NCI-H2029 (cell line): ENCODE measurements around the gene GSTA4.

Experiments used
- DNase-seq: peaks from one replicate; lab custom pipeline; 2025; lab: John Stamatoyannopoulos, UW

GSTA4 gene

DNA sequence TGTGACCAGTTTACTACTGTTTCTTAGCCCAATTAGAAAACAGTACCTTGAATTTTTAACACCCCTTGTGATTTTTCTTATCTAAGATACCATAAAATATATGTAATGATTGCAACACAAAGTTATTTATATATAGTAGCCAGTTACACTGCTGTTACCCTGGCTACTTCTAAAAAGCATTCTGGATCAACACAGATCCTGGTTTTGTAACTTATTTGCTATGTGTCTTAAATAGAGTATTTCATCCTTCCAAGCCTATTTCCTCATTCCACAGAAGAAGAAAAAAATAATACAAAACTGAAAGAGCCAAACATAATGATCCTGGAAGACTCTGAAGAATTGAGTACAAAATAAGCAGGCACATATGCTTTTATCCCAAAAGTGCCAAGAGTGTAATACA lies 19.0 kb upstream of the GSTA4 start:
- DNase-seq = no peak

DNA sequence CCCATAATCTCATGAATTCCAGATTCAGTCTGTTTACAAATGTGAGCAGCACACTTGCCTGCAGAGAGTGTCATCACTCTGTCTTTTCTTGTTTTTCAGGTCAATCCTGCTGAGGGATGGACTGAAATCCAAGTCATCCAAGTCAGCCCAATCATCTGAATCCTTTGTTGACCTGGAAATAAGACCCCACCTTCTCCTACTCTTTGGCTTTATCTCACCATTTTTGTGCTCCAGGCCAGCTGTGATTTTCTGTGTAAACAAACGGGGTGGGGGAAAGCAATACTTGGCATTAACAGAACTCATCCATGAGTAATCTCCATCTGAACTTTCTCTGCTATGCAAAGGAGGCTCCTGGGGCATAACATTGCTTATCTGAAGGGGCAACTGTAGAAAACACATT lies 16.9 kb upstream of the GSTA4 start:
- no peak for DNase-seq

DNA sequence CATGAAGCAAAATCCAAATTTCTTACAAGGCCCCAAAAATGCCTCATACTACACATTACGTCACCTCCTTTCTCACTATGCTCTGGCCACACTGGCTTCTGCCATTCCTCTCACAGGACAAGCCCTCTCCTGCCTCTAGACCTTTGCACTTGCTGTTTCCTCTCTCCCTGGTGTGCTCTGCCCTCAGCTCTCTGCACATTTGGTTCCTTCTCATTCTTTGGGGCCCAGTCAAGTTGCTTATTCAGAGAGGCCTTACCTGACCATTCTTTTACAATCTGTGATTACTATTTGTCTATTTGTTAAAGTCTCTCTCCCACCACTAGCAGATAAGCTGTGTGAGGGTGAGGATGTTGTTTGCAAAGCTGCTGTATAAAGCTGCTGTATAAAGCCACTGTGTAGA lies 15.4 kb upstream of the GSTA4 start:
- no peak for DNase-seq

DNA sequence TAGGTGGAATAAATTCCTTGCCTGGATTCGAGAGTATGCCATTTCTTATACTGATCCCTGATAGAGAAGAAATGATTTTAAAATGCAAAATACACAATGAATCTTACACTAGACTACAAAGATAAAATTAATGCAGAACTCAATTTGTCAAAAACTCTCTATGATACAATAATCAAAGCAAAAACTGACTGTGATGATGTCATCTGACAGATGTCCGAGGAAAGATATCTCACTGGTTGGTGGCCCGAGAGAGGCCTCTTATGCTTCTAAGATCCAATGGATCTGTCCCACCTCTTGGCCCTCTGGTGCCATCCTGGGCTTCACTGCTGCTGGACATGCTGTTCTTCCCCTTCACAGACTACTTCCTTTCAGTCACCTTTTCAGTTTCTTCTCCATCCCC lies 14.4 kb upstream of the GSTA4 start:
- DNase-seq = no peak

DNA sequence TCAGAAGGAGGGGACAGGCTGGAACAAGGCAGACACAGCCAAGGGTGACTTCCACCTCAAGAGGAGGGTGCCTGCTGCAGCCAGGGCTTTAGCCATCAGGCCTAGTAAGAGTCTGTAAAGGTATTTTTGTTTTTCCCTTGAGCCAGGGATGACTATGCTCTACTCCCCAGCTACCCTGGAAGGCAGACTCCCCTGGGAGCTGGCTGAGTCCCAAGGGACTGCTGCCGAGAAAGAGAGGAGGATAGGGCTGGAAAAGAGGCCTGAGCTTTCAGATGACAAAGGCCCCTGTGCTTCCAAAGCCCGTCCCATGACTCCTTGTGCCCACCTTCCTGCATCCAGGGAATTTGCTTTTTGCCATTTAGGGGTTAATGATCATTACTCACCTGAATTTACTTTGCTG lies 14.0 kb upstream of the GSTA4 start:
- no peak for DNase-seq

DNA sequence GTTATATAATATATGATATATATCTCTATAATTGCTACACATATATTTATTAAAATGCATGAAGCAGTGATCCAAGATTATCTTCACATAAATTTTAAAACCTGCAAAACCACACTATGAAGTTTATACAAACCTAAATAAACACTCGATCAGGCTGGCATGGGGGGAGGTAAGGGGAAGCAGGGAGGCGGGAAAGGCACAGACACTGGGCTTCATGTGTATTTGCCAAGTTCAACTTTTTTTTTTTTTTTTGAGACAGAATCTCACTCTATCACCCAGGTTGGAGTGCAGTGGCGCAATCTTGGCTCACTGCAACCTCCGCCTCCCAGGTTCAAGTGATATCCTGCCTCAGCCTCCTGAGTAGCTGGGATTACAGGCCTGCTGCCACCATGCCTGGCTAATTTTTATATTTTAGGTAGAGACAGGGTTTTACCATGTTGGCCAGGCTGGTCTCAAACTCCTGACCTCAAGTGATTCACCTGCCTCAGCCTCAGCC lies 13.2 kb upstream of the GSTA4 start:
- DNase-seq = peak; percentile 13

DNA sequence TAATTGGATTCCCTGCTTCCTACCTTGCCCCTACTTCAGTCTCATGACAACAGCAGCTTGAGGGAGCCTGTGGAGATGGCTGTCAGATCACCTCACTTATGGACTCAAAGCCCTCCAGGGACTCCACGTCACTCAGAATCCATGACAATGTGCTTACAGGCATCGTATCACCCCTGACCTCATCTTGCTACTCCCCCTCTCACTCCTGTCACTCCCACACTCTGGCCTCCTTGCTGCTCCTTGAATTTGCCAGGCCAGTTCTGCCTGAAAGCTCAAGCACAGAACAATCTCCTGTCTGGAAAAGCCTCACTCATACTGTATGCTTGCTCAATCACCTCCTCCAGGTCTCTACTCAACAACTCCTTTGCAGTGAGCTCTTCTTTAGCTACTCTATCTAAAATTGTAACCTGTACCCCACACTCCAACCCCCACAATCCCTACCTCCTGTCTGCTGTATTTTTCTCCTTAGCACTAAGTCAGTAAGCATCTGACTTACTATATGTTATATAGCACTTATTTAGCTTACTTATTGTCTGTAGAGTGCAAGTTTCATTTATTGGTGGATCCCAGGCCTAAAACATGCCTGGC lies 10.7 kb upstream of the GSTA4 start:
- DNase-seq = no peak

DNA sequence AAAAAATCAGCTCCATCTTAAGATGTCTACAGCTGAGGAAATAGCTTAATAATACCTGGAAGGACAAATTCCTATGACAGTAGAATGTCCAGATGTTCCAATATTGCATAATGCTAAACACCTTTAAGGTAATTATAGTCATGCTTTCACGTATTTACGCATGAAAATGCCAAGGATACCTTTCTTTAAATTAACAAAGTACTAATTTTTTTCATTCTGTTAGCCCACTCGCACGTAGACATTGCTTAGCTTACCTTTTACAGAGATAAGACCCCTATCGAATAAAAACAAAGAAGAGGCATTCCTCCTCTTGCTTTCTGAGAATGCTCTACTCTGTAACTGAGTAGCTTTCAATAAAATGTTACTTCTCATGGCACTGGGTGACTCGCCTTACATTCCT lies 4.4 kb upstream of the GSTA4 start:
- no peak for DNase-seq

DNA sequence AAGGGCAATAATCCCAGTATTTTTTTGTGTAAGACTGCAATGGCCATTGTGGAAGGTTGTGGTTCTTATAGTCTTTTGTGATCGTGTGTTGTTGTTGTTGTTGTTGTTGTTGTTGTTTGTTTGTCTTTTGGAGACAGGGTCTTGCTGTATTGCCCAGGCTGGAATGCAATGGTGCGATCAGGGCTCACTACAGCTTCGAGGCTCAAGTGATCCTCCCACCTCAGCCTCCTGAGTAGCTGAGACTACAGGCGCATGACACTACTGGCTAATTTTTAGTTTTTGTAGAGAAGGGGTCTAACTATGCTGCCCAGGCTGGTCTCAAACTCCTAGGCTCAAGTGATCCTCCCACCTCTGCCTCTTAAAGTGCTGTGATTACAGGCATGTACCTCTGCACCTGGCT lies 3.5 kb upstream of the GSTA4 start:
- DNase-seq = no peak

DNA sequence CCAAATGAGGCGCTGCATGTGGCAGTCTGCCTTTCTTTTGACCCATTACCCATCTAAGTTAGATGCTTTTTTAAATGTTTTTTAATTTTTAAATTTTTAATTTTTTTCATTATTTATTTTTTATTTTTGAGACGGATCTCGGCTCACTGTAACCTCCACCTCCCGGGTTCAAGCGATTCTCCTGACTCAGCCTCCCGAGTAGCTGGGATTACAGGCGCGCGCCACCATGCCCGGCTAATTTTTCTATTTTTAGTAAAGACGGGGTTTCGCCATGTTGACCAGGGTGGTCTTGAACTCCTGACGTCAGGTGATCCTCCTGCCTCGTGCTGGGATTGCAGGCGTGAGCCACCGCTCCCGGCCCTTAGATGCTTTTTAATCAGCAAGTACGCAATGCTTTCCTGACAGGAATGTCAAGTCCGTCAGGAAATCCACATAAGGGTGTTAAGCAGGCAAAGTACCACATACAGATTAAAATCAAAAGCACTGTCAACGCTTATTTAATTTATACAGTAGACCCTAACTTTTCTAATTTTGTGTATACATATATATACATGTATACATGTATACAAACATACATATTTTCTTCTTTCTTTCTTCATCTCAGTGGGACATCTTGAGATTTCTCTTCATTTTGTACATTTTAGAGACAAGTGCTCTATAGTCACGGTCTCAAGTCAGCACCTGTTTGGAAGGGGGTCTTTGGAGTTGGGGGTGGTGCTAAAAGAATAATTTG lies 995 bp upstream of the GSTA4 start:
- DNase-seq = peak; percentile 49

DNA sequence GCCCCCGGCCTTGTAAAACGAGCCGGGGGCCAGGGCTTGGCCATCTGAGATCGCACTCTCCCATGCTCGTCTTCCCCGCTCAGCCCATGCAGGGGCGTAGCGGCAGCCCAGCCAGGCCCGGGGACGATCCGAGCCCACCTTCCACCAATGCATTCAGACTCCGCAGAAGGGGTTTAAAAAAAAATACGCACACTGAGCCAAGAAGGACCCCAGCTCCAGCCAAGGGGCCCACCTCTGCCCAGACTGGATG lies 320 bp downstream of the GSTA4 start:
- no peak for DNase-seq

DNA sequence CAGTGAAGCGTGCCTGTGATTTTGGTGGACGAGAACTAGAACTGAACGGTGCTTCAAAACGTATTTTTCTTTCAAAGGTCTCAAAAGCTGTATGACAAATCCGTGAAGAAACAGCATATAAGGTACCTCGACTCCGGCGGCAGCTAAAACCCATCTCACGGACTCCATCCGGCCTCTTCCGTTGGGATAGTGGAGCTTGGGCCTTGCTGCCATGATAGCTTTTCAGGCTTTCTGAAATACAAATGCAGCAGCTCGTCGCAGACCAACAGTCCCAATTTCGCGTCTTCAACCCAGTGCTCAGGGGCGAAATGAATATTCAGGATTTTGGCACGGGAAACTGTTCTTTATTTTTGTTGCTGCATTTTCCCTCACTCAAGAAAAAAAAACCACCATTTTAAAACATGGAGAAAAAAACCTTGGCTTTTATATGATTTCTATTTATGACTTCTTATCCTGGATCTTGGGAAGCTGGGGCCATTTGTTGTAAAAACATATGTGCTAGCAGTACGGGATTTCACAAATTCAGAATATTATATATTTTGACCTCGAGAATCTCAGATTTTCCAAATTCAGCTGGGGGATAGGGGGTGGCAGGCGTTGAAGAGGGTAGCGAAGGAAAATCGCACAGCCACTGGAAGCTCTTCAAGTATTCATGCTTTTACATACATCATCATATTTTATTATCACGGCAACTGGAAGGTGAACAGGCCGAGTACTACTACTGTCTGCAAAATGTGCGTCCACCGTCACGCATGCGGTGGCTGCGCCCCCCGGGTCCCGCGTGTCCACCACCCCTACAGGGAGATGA lies 849 bp downstream of the GSTA4 start:
- DNase-seq = no peak

DNA sequence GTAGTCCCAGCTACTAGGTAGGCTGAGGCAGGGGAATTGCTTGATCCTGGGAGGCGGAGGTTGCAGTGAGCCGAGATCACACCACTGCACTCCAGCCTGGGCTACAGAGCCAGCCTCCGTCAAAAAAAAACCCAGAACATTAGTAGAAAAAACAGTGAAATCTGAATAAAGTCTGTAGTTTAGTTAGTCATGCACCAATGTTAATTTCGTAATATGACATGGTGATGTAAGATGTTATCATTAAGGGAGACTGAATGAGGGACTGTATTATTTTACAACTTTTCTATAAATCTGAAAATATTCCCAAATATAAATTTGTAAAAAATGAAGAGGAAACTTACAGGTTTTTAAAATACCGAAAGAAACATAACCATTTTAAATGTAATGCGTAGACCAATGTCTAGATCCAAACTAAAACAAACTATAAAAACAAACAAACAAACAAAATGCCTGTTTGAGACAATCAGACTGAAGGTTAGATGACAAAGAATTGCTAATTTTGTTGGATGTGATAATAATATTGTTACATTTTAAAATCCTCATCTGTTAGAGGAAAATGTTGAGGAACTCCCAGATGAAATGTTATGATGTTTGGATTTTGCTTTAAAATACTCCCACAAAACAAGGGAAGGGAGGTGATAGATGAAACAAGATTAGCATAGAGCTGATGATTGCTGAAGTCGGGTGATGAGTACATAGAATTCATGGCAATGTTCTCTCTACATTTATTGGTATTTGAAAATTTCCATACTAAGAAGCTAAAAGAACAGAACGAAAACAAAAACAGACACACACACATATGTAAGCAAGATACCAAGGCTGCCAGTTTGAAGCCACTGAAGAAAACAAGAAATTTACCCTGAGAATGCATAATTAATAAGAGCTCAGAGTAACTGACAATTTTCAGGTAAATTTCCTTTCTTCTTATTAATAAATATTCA lies 1.8 kb downstream of the GSTA4 start:
- DNase-seq = no peak

DNA sequence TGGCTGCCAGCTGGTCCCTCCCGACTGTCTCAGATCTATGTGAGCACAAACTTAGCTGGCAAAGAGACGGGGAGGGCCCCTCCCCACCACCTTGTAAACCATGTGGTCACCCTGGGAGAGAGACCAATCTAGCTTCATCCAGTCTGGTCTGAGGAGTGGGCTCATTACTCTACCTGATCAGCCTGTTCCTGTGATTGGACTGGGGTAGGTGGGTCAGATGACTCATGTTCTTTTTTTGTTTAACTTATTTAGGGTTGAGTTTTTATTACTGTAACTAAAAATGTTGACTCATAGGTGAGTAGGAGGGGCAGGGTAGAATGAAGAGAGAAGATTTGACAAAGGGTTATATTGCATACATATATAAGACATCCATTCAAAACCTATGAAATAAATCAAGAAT lies 4.7 kb downstream of the GSTA4 start:
- no peak for DNase-seq

DNA sequence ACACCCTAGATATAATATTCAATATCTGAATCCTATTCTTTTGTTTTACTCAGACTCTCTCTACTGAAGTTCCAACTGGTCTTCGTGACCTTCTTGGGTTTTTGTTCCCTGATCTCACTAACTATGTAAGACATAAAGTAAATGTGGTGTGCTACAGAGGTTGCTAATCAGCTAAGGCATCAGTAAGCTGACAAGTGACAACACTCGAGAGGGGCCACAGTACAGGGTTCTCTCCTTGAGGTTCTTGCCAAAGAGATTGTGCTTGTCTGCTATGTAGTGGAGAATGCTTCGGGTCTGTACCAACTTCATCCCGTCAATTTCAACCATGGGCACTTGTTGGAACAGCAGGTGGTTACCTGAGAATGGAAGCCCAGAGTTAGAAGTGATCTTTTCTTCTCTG lies 9.9 kb downstream of the GSTA4 start:
- no peak for DNase-seq

DNA sequence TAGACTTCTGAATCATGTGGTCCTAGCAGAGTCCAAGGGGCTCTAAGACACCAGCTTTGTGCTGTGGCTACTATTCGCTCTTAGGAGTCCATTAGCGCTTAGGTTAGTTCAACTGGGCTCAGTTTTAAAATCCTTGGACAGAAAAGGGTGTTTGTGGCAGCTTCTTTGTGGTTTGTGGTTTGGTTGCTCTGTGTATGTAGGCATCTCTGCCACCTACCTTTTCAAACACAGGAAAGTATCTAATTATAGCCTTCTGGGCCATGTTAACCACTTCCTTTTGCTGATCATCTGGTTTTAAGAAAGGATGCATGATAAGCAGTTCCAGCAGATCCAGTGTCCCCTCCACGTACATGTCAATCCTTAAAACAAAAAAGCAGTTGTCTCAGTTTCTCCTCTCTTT lies 10.8 kb downstream of the GSTA4 start:
- DNase-seq = no peak

DNA sequence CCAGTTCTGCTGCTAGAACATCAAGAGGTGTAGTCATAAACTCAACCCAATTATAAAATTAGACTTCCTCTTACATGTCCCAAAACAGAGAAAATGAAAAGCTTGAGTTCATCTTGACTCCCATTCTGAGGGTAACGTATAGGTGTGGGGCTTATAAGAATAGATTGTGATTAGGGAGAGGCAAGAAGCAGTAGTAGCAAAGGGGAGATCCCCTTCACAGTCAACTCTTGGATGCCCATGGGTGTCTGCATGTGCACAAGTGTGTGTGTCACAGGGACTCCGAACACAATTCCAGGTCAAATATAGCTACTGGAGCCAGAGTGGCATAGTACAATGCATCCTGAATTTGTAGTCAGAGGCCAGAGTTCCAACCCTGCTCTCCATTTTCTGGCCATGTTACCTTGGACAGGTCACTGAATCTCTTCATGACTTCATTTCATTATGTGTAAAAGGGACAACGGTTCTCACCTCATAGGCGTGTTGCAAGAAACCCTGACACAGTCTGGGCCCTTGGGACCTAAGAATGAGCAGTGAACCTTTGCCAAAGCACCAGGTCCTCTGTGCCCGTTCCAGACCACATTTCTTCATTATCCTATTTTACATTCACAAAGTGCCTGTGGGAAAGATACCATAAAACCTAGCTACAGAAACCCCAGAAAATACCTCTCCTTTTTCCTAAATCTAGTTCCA lies 11.8 kb downstream of the GSTA4 start:
- DNase-seq = no peak

DNA sequence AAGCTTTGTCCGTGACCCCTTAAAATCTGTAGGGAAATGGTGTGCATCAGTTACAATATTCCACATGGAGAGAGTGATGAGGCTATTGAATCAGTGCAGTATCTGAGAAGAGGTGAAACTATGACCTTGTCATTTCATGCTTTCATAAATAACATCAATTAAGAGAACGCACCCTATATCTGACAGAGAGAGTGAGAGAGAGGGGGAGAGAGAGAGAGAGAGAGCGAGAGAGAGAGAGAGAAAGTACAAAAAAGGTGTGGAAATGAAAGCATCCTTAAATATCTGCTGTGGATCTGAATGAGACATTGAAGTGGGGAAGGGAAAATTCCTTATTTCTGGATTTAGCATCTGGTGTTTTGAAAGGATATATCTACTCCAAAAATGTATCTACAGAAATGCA lies 12.4 kb downstream of the GSTA4 start:
- no peak for DNase-seq

DNA sequence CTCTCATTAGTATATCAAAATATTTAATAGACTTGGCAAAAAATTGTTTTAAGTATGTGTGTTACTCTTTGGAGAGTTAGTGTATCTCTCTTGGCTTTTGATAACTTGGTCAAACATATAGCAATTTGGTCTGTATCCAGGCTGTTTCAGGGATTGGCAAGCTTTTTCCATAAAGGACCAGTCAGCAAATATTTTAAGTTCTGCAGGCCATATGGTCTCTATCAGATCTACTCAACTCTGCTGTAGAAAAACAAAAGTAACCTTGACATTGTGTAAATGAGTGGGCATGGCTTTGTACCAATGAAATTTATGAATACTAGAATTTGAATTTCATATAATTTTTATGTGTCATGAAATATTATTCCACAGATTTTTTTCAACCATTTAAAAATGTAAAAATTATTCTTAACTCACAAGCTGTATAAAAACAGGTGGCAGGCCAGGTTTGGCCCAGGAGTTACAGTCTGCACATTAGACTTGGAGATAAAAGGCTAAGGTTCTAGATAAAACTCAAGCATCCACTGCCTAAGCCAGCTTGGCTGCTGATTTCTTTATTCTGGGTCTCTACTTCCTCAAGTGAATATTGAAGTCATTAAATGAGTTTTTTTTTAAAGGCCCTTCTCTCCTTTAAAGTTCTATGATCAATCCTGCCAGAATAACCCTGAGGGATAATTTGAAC lies 13.7 kb downstream of the GSTA4 start:
- no peak for DNase-seq

DNA sequence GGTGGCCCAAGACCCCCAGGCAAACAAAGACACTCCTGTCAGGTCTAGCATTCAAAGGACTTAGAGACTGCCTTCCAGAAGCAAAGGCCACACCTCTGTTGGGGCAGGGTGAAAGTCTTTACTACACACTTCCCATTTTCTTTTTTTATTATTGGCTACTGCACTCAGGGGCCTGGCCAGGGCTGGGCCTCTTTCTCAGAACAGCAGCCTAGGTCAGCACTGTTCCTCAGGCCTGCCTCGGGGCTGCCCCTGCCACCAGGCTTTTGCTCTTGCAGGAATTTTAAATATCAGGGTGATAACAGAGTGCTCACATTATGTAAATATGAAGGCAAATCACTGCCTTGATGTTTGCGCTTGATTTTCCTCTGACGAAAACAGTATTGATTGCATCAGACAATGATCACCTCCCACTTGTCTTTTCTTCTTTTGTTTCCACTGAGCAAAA lies 18.5 kb downstream of the GSTA4 start:
- DNase-seq = no peak

DNA sequence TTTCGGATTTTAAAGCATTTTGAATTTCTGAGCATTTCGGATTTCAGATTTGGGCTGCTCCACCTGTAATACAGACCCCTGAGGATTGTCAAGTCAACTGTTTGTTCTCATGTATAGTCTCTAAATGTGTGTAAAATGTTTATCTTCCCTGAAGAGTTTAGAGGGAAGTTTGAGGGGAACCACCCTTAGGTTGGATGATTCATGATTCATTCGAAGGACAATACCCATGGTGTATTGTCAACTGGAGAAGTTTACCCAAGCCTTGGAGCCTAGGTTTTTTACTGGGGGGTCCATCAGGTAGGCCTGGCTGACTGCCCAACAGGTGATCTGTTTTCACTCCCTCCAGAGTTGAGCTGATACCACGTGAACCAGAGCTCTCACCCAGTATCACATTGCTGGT lies 18.9 kb downstream of the GSTA4 start:
- no peak for DNase-seq
